VCaP (cell line): ENCODE measurements around the gene IER3IP1.

Source experiments
- H3K27ac ChIP-seq: fragments of 450-650 bp; 2 replicates; pipeline ENCODE4 v1.5.1; 2017
- TF ChIP-seq, protein P1 (sequence below): fragments of 450-650 bp; conservative IDR thresholded peaks from 2 replicates; pipeline ENCODE4 v1.5.1; 2017; ENCODE audit warnings: mild to moderate bottlenecking, moderate library complexity

IER3IP1 gene

DNA sequence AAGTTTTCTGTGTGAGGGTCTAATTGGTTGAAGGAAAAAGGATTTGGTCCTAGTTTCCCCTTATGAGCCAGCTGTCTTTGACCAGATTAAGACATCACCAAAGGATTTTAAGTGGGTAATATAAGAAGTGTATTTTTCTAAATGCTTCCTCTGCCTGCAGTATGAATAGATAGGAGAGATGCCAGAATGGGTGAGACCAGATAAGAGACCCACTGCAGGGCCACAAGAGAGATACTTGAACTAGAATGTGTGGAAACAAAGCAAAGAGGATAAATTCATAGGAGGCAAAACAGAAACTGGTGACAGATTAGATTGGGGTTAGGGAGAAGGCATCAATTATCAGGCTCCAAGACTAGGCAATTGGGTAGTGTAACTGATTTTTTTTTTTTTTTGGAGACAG lies 24.7 kb downstream of the IER3IP1 start:
- TF ChIP-seq, protein P1, sequence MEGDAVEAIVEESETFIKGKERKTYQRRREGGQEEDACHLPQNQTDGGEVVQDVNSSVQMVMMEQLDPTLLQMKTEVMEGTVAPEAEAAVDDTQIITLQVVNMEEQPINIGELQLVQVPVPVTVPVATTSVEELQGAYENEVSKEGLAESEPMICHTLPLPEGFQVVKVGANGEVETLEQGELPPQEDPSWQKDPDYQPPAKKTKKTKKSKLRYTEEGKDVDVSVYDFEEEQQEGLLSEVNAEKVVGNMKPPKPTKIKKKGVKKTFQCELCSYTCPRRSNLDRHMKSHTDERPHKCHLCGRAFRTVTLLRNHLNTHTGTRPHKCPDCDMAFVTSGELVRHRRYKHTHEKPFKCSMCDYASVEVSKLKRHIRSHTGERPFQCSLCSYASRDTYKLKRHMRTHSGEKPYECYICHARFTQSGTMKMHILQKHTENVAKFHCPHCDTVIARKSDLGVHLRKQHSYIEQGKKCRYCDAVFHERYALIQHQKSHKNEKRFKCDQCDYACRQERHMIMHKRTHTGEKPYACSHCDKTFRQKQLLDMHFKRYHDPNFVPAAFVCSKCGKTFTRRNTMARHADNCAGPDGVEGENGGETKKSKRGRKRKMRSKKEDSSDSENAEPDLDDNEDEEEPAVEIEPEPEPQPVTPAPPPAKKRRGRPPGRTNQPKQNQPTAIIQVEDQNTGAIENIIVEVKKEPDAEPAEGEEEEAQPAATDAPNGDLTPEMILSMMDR: no peak
- H3K27ac ChIP-seq: peak overlapping the region; percentile 93

DNA sequence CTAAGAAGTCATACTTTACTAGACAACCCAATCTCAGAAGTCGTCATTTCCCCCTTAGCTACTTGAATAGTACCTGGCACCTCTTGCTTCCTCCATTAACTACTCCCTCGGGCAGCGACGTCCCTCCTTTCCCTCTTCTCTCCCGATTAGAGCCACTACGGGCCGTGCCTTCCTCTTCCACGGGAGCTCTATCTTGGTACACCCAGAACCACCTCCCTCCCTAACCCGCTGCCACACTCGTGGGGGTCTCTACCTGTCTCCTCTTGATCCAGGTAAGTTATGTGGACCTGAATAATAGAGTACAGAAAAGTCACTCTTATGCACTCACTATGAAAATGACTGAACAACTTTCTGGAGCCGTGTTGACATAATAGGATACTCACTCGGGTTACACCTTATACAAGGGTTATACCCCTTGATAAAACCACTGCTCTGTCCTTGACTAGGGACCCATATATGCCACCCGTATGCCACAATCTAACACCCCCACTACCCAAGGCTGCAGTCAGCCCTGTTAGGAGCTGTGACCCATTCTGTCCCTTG lies 25.3 kb downstream of the IER3IP1 start:
- H3K27ac ChIP-seq: peak overlapping the region; percentile 93
- TF ChIP-seq, protein P1: no peak

DNA sequence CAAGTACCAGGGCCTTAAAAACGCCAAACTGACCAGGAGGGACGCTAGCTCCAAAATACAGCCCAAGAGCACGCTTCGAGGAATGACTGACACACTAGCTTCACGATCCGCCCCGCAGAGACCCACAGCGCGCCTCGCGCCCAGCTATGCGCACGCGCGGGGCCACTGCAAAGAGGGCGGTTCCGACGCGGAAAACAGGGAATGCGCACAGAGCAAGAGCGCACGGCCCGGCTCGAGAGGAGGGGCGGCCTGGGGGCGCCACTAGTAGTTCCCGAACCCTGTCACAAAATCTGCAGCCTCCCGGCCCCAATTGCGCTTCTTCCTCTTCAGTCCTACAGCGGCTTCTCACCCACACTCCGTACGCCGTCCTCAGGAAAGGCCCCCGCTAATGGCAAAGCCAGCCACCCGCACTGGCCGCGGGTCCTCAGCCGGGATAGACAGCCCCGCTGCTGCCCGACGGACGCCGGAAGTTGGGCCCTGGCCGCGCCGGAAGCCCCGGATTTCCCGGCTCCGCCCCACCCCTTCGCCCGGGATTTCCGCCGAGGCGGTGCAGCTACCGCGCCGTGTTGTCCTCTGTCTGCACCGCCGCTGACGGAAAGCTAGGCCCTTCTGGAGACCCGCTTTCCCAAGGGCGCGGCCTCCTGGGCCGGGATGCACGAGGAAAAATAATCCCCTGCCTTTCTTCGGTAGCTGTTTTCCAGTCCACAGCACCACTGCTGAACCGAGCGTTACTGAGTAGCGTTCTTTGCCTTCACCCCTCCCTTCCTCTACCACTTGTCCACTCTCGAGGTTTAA lies 25.9 kb downstream of the IER3IP1 start, which contains the start of gene HDHD2:
Gene HDHD2 (minus strand): TSS at position 472 of the 795 bp plus-strand sequence. CDS start 14,061 bp downstream, outside the sequence.
- TF ChIP-seq, protein P1: no peak
- H3K27ac ChIP-seq: peak within 1 kb of the TSS; percentile 93

DNA sequence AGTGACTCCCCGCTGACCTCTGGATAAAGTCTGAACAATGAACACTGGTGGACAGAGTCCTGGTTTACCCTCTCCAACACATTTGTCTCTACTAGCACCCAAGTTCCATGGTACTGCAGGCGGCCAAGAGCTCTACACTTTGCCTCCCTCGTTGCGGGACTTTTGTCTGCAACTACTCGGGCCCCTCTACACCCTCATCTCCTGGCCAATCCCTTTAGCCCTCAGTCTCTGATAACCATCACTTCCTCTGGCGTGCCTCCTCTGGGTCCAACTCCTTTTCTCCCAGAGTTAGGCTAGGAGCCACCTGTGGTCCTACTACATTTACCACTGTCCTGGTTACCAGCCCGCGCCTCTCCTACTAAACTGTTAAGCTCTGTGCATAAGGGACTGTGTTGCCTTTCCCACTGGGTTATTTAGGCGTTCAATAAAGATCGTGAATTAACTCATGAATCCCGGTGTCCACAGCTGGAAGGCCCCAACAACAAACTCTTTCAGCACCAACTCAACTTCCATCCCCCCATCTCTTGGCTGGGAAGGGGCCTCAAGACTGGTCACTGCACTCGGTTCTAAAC lies 26.6 kb downstream of the IER3IP1 start:
- H3K27ac ChIP-seq: peak overlapping the region; percentile 93
- TF ChIP-seq, protein P1: no peak

DNA sequence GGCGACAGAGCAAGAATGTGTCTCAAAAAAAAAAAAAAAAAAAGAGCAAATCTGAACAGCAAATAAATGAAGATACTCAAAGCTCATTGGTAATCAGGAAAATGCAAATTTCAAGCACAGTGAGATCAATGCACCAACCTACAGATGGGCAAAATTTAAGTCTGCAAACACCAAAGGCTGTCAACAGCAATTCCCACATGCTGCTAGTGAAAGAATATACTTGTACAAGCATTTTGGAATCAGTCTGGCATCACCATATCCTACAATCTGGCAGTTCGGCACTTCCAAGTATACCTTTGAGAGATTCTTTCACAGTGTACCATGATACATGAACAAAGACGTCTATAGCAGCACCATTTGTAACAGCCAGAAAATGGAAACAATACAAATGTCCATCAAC lies 30.0 kb downstream of the IER3IP1 start:
- no peak overlapping the region for H3K27ac ChIP-seq
- TF ChIP-seq, protein P1: no peak

DNA sequence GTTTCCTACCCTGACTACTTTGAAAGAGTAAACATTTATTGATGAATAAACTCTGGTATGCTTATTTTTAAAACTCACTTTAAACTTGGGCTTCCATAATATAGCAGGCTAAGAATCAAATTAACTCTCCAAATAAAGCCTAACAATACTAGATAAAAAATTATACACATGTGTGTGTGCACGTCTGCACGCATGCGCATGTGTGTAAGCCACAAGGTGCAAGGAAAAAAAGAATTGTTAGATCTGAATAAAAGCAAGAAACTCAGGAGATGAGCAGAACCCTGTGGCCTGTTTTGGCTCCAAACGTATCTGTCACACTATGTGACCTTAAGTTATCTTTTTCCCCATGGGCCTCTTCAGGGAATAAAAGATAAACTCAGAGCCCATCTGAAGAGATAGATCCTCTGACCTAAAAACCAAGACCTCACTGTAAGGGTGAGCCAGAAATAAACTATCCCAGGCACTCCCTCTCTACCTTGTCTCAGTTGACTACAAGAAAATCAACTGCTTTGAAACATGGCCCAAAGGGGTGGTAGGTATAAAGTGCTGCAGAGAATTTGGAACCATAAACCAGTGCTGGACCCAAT lies 32.2 kb downstream of the IER3IP1 start:
- TF ChIP-seq, protein P1: no peak

DNA sequence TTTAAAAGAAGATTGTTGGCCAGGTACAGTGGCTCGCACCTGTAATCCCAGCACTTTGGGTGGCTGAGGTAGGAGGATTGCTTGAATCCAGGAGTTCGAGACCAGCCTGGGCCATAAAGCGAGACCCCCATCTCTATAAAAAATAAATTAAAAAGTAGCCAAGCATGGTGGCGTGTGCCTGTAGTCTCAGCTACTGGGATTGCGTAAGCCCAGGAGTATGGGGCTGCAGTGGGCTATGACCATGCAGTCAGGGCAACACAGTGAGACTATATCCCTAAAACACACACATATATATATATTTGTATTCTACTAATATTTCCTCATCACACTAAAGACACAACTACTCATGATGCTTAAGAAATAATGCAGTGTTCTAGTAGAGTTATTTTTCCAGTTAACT lies 33.0 kb downstream of the IER3IP1 start:
- no peak overlapping the region for H3K27ac ChIP-seq
- TF ChIP-seq, protein P1: no peak

More for the DNA sequence above, 32.2 kb downstream of the IER3IP1 start:
- no peak overlapping the region for H3K27ac ChIP-seq
